T follicular helper cell (primary cell): ENCODE data around the gene JPH3.
A peak's percentile ranks its signal among the peaks of the same experiment; 100 is the strongest.

ENCODE experiments used
- DNase-seq: peaks from one replicate; pipeline ENCODE4 v3.0.0-alpha.2; 2020; ENCODE audit warnings: low read depth

JPH3 gene

DNA sequence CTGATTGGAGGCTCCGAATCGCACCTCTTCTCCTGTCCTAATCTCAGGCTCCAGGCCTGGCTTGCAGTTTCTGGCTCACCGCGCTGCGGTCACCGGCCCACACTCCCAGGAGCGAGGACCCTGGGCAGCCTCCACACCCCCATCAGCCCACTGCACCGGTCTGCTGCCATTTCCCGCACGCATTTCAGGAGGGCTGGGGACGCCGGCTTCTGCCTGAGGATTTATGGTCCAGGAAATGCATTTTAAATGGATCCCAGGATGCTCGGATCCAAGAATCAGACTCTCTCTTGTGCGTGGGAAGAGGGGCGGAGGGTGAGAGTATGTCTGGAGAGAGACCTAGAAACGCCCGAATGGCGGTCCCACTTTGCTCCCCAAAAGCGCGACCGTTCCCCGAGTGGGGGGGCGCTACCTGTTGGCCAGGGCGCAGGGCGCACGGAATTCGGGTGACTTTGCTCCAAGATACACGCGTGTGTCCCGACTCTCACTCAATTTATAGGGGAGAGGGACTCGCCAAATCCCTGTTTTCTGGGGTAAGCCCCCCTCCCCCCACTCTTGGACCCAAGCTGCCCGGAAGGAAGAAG is 817 bp upstream of the JPH3 start:
- no peak for DNase-seq

GRCh38 chr16:87602821-87603683 is 744 bp downstream of the JPH3 start:
- no peak for DNase-seq

DNA sequence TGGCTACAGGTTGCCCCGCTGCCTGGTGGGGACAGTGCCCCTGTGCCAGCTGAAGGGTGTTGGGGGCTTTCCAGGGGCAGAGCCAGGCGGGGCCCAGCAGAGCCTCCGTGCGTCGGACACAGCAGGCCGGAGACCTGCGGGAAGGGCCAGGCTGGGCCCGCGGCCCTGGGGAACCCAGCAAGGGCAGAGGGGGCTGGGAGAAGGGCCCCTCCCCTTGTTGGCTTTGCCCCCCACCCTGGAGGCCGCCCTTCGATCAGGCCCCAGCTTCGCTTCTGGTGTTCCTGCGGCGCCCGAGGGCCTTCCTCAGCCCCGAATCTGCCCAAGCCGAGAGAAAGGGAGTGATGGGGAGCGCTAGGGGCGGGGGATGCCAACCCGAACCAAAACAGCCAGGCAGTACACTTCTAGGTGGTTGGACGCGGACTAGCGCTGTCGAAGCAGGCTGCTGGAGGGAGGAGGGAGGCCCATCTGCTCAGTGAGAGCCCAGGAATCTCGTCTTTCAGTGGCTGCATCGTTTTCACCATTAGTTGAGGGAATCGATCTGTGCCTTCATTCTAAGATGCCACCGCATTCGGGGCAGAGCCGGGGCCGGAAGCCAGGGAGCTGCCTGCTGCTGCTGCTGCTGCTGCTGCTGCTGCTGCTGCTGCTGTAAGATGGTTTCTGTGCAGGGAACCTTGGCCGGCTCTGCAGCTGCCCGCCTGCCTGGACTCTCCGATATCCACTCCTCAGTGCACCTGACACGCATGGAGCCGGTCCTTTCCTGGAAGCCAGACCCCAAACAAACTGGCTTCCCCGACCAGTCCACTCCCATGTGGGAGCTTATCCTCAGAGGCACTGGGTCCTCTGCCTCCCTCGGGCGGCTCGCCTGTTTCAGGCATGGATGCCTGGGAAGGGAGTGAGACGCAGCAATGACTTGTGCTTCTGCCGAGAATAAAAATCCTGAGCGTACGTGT is 1.7 kb downstream of the JPH3 start:
- DNase-seq, result no peak

DNA sequence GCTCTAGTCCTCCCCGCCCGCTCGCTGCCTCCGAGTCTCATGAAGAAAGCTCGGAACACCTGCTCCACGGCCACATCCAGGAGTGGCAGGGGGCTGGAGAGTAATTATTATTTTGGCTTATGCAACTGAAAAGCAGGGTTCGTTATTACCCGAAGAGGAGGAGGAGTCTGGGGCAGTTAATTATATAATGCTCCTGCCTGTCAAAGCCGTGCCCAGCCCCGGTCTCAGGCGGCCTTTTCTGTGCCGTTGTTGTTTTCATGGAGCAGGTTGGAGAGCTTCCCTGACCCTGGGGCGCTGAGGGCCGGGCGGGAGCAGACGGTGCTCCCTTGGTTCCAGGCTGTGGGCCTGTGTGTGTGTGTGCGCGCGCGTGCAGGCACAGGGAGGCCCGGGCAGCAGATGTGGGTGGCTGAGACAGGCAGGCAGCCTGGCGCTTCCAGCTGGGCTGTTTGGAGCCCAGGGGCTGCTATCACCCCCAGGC is 2.4 kb downstream of the JPH3 start:
- DNase-seq, result no peak

GRCh38 chr16:87607223-87607622 is 4.9 kb downstream of the JPH3 start:
- no peak for DNase-seq

- DNase-seq, result no peak
These were observed 5.6 kb downstream of the JPH3 start for GRCh38 chr16:87607871-87608270.

- DNase-seq, result peak; percentile 34
These were observed 6.2 kb downstream of the JPH3 start for GRCh38 chr16:87608400-87608985.

DNA sequence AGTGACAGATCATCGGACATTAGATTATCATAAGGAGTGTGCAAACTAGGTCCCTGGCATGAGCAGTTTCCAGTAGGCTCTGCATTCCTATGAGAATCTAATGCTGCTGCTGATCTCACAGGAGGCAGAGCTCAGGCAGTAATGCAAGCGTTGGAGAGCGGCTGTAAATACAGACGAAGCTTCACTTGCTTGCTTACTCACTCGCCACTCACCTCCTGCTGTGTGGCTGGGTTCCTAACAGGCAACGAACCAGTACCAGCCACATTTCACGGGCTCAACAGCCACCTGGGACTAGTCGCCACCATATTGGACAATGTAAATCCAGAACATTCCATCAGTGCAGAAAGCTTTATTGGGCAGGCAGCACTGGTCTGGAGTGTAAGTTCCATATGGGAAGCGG is 7.7 kb downstream of the JPH3 start:
- DNase-seq, result no peak

DNA sequence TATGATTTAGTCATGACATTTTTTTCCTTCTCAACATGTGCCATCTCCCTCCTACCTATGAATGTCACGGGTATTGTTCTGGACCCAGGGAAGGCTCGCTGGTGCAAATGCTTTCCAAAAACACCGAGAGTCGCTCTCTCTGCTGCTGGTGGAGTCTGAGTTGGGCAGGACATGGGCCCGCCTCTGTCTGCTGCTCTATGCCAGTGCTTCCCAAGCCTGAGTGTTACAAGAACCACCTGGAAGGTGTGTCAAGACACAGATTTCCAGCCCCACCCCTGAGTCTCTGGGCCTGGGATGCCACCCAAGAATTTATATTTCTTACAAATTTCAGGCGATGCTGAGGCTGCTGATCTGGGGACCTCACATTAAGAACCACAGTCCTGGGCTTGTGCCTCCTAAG is 9.1 kb downstream of the JPH3 start:
- no peak for DNase-seq

- DNase-seq, result no peak
These were observed 11.7 kb downstream of the JPH3 start for GRCh38 chr16:87613961-87614360.

DNA sequence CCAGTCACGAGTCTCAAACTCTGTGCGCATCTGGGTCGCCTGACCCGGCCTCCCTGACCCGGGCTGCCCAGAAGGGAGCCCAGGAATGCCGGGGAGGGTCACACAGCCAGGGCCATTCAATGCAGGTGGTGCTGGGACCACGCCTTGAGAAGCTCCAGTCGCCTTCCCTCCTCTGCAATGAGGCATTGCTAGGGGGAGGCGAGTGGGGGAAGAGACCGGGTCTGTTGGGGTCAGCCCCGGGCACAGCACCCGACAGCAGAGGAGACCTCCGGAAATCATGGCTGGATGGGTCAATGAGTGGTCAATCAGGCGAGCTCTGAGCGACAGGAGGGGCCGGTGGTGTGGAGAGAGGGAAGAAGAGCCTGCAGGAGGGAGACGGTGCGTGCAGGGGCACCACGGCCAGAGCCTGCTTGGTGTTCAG is 13.3 kb downstream of the JPH3 start:
- no peak for DNase-seq

DNA sequence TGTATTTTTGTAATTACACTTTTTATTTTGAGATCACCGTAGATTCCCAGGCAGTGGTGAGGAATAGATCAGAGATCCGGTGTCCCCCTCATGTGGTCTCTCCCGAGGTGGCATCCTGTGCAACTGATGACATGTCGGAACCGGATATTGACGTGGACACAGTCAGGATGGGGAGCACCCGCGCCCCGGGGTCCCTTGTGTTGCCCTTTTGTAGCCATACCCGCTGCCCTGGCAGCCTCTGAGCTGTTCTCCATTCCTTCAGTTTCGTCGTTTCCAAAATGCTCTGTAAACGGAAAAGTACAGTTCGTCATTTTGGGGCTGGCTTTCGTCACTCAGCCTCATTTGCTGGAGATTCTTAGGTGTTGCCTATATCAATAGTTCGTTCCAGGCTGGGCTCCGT is 14.2 kb downstream of the JPH3 start:
- DNase-seq, result no peak

DNA sequence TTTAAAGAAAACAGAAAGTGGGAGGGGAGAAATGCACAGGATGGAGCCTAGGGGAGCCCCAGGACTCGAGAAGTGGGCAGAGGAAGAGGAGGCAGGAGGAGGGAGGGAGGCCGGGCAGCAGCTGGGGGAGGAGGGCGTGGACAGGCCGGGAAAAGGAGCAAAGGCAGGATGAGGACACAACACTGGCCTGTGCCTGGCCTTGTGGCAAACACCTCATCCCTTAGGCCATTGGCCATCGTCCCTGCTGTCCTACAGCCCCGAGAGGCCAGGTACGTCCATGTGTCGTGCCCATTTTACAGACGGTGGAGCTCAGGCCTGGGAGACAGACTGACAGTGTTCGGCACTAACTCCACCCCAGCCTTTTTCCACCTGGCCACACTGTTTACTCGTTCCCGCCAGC is 15.9 kb downstream of the JPH3 start:
- no peak for DNase-seq

GRCh38 chr16:87619360-87620200 is 17.3 kb downstream of the JPH3 start:
- DNase-seq, result no peak

DNA sequence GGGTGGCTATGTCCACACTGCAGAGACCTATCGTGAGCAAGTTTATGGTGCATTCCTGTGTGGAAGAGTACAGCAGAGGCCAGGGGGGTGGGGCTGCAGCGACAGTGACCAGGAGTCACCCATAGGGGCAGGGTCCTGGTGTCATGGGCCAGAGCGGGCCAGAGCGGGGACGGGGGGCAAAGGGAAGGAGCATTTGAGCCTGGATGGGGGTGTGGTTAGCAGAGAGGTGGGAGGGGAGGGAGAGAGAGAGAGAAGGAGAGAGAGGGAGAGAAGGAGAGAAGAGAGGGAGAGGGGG is 17.8 kb downstream of the JPH3 start:
- no peak for DNase-seq

DNA sequence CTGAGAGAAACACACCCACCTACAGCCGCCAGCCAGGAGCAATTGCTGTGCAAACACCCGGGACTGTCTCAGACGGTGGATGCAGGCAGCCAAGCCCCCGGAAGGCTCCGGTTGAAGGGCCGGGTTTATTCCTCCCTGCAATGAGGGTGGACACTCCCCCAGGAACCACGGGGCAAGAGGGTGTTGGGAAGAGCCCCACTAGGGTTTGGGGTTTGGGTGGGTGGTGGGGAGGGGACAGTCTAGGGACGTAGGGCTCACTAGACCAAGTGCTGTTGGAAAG is 19.2 kb downstream of the JPH3 start:
- DNase-seq, result no peak

DNA sequence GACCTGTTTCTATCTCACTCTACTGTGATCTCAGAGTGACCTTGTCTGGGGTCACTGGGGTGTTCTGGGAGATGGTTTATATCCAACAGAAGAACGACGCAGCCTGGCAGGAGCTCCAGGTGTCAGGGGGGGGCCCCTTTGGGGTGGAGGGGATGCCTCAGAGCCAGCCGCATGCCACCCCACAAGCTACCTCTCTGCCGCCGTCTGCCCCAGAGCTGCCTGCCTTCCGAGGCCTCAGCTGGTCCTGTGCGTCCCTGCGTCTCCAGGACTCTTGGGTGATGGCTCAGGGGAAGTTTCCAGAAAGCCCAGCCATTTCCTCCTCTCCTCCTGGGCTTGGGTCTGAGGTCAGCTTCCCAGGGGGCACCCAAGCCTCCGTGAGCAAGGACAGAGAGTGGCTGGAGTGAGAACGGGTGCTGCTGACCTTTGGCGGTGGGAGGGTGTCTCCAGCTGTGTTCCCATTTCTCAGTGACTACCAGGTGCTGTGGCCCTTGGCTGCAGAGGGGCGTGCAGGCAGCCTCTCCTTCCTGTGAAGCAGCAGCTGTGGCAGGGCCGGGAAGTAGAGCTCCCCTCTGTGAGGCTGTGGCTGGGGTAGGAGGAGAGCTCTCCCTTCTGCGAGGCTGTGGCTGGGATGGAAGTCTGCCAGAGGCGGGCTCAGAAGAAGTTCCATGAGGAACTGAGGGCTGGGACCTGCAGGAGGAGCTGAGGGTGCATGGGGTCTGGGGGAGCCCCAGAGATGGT is 19.8 kb downstream of the JPH3 start:
- no peak for DNase-seq

DNA sequence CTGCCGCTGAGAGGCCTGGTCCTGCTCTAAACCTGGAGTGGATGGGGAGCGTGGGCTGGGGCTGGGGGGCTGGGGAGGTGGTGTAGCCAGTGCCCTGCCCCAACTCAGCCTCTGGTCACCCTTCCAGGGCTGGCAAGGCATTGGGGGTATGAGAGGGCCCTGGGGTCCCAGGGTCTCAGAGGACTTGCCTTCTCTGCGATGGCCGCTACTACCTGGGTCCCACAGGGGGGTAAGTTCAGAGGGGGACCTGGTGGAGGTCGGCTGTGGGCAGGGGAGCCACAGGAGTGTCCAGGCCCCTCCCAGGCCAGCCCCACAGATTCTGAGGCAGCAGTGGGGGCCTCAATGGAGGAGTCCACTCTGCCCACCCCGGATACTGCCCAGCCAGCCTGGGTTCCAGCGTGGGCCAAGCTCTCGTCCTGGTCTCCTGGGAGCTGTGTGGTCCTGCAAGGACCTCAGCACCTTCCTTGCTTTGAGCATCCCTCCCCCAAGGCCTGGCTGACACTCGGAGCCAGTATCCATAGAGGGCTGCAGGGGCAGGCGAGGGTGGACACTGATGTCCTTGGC is 20.5 kb downstream of the JPH3 start:
- no peak for DNase-seq

DNA sequence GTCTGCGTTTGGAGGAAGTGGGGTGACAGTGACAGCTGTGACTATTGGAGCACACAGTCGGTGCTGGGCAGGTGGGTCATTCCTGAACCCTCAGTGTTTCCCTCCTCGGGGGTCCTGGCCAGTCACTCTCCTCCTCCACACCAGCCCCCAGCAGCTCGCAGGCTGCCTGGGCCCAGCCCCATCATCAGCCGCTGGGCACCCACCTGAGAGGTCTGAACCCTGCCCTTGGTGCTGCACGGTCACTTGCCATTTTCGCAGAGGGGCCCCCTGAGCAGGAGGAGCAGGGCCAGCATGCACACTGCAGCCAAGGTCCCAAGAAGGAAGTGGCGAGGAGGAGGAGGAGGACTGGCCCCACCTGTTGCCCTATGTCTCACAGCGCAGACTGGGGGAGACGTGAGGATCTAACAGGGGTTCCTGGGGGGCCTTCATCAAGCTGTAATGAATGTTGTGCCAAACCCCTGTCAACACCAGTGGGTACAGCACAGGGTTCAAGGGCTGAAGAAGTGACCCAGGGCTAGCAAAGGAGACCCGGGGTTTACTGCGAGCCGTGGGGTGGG is 23.0 kb downstream of the JPH3 start:
- DNase-seq, result no peak

GRCh38 chr16:87626401-87626800 is 24.1 kb downstream of the JPH3 start:
- DNase-seq, result no peak
